Ecto neural progenitor cell (in vitro differentiated cells): Measurements from ENCODE around the gene DND1.
A peak's percentile ranks its signal among the peaks of the same experiment; 100 is the strongest.
"Not testable (repeated sequence)": the region's sequence is repeated elsewhere in the genome, so short reads cannot be mapped to it uniquely, and the experiment has no call there.

ENCODE experiments used
- DNase-seq: peaks from one replicate; pipeline ENCODE4 v3.0.0-alpha.2; 2018; ENCODE audit warnings: low spot score

Gene DND1

DNA sequence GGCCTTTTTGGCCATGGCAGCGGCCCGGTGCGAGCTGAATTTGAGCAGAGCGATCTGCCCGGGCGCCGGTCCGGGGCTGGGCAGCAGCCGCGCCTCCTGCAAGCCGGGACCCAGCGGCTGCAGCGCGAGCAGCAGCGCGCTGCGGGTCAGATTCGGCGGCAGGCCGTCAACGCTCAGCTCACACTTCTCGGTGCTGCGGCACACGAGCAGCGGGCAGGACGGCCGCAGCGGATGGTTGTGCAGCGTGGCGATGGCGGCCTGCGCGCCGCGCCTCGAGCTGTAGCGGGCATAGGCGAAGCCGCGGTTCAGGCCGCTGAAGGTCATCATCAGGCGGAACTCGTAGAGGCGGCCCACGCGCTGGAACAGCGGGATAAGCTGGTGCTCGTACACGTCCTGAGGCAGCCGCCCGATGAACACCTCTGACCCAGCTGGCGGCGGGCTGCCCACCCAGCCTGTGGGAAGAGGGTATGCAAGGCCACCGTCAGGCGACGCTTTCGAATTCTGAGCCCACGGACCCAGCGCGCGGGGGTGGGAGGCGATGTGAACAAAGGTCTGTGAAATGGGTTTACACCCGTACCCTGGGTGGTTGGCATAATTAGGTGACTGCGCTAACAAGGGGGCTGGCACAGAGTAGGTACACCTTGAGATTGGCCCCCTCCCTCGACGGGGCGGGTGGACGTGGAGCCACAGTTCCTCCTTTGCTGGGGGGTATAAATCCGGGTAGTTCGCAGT, 755 bp downstream of the DND1 start:
- peak; percentile 68 for DNase-seq

DNA sequence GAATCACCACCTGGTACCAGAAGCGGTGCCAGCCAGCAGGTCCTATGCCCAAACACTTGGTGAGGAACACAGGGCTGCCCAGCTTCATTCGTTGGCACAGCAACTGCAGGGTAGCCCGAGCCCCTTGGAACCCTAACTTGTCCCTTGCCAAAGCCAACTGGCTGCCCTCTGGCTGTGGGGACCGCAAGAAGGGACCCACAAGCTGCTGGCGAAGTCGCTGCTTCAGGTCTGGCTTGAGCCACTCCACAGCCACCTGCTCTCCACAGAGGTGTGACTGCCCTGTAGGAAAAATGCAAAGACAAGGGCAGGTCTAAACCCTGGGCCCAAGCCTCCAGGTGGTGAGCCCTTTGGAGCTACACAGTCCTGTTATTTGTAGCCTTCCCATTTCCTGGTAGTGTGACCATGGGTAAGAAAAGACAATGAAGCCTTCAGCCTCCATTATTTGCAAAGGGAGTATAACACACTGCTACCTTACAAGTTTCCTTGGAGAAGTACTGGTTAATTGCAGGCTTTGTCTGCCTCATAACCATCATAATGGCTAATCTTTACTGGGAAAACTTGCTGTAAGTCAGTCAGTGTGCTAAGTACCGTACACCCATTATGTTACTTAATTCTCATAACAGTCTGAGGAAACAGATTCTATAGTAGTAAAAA, 1.8 kb downstream of the DND1 start:
- no peak for DNase-seq

DNA sequence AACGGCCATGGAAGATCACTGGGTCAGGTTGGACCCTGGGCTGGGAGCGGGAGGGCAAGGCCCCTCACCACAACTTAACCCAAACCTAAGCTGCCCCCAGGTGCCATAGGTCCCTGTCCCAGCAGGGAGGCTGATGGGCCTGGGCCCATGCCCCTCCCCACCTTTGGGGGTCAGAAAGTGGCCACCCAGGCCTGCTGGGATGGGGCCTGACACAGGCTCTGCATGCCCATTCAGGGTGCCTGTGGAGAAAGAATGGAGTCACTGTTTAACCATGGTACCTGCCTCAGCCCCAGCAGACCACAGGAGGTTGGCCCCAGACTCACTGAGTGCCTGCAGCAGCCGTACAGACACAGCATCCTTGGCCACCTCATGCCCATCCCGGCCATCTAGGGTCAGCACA, 2.3 kb downstream of the DND1 start:
- DNase-seq, result not testable (repeated sequence)

DNA sequence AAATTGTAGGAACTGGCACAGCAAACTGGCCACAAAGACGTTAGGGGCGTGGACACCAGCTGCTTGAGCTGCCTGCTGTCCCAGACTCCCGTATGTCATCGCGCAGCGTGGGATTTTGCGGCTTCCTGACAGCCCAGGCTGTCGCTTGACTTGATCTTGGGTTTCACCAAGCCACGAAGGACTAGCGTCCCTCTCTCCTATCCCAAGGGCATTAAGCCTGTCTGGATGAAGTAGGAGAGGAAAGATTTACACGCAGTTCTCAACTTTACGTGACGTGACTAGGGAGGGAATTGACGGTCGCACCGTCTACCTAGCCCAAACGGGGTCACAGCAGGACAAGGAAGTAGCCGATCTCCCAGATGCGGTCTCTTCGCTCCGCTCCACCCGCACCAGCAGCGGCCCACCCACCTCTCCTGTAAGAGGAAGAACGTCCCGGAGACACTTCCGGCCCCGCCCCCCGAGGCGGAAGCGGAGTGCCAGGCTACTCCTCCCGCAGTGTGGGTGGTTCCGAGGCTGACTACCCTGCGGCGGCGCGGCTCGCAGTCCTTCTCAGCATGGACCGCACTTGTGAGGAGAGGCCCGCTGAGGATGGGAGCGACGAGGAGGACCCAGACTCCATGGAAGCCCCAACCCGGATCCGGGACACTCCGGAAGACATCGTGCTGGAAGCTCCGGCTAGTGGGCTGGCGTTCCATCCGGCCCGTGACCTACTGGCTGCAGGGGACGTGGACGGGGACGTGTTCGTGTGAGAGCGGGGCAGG, 8.8 kb downstream of the DND1 start, which contains the start of gene WDR55:
WDR55 (plus strand) TSS at position 546 of the 761 bp plus-strand sequence; CDS start at position 555, 9 bp downstream.
- DNase-seq, result peak; percentile 94

DNA sequence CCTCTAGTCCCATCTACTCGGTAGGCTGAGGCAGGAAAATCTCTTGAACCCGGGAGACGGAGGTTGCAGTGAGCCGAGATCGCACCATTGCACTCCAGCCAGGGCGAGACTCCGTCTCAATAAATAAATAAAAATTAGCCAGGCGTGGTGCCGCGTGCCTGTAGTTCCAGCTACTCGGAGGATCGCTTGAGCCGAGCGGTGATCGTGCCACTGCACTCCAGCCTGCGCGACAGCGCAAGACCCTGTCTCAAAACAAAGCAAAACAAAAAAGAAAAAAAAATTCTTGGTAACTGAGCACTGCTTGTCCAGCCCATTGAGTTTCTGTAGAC, 9.4 kb downstream of the DND1 start:
- DNase-seq, result no peak

DNA sequence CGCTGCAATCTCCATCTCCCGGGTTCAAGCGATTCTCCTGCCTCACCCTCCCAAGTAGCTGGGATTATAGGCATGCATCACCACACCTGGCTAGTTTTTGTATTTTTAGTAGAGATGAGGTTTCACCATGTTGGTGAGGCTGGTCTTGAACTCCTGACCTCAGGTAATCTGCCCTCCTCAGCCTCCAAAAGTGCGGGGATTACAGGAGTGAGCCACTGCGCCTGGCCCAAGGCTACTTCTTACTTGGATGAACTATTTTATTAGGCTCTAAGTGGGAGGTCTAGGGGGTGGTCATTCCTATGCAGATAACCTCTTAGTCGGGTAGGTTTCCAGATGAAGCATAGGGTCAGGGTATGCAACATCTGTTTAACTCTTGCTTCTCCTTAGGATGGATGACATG, 13.0 kb downstream of the DND1 start:
- not testable (repeated sequence) for DNase-seq

DNA sequence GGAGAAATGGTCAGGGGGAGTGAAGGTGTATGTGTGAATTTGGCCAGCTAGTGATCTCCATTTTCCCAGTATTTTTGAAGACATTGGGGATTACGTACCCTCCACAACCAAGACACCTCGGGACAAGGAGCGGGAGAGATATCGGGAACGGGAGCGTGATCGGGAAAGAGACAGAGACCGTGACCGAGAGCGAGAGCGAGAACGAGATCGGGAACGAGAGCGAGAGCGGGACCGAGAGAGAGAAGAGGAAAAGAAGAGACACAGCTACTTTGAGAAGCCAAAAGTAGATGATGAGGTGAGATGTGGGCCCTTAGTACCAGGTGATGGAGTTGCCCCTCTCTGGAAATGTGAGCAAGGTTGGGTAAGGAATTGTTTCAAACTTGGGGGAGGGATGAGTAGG, 14.5 kb downstream of the DND1 start:
- no peak for DNase-seq

DNA sequence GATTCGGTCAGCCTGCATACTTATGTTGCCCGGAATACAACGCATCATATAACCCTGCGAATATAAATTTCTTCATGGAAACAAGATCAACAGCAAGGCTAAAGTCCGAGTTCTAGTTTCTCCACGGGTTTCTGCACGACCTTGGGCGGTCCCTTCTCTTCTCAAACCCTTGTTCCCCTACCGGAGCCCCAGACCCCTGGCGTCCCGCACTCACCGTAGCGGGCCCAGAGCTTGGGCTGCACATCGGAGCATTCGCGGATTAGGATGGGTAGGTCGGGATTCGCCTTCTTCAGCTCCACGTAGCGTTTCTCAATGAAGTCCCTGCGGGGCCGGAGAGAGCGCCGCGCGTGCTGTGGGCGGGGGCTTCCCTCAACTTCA, 26.3 kb downstream of the DND1 start:
- DNase-seq, result no peak

DNA sequence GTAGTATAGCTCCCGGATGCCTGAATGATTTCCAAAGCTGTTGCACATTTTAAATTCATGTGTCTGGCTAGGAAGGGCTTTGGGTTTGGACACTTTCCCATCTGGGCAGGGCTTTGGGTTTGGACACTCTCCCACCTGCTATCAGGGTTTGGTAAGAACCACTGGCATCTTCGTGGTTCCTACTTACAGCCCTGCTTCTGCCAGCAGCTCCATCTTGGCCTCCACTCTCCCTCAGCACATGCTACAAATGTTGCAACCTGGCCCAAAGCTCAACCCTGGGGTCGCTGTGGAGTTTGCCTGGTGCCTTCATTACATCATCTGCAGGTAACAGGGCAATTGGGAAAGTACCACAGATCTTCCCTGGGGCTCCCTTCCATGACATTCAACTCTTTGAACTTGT, 30.7 kb downstream of the DND1 start:
- DNase-seq, result no peak

DNA sequence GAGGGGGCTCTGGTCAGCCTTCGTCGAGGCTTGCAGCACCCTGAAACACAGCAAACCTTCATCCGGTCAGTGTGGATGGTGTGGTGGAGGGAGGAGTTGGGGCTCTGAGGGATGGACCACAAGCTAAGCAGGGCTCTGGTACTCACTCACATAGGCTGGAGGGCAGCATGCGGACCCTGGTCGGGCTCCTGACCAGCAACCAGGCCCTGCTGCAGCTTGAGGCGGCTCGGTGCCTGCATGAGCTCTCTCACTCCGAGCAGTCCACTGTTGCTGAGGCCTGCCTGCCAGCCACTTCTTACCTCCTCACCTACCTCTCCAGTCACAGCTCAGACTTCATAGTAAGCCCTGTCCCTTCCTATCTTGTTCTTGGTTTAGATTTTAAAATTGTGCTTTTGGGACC, 31.7 kb downstream of the DND1 start:
- no peak for DNase-seq

DNA sequence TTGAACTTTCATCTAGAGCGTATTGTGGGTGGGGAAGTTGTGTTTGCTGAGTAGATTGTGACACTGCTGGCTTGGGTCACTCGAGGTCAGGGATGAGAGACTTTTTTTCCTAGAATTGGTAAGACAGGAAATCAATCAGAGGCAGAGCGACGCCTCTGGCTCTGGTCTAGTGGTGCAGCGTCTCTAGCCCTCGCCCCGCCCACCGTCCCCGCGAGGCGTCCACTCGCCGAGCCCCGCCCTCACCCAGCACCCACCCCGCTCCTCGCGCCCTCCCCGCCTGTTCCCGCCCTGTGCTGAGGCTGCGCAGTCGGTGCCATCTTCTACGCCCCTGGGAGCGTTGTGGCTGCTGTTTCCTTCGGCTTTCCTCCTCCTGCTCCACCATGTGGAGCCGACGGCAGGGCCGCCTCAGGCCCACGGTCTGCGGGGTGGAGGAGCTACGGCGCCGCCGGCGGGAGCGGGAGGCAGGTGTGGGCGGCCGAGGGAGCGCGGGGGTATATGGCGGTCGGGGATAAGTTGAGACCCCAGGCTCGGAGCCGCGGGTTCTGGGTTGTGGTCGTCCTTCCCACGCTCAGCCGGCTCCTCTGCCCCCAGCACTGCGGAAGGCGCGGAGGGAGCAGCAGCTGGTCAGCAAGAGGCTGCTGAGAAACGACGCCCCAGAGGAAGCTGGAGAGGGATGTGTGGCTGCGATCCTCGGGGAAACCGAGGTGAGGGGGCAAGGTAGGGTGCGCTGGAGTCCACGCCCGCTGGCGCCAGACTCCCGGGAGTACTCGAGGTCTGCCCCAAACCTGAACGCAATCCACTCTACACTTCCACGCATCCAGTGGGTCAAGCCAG, 34.0 kb downstream of the DND1 start, which contains the start of gene TMCO6:
TMCO6 (plus strand) TSS at position 304 of the 834 bp plus-strand sequence; CDS start at position 381, 77 bp downstream.
- peak; percentile 97 for DNase-seq

DNA sequence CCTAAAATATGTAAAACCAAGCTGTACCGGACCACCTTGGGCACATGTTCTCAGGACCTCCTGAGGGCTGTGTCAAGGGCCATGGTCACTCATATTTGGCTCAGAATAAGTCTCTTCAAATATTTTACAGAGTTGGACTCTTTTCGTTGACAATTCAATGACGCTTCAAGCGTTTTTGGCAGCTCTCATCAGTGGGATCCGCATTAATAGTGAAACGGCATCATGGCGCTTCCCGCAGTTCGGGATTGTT, 34.6 kb downstream of the DND1 start:
- DNase-seq, result not testable (repeated sequence)

DNA sequence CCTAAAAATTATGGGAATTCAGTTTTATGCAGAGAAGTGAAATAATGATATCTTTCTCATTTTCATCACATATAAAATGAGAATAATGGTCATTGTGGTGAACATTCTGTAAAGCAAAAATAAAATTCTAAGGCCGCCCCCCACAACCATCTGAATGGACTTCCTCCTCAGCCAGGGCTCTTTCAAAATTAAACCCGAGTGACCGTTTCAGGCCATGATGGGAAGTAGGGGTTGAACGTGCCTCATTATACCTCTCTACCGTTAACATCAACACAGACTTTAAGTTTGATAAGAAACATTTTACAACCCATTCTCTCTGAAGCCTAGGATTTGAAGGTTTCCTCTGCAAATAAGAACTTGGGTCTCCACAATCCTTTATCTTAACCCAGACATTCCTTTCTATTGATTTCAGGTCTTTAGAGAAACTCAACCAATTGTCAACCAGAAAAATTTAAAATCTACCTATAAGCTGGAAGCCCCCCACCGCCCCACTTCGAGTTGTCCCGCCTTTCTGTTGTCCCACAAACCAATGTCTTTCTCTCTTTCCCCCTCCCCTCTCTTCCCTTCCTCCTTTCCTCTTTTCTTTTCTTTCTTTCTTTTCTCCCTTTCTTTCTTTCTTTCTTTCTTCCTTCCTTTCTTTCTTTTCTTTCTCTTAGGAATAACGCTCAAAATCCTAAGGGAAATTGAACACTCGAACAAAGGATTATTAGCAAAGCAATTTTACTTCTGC, 35.8 kb downstream of the DND1 start:
- DNase-seq, result no peak

DNA sequence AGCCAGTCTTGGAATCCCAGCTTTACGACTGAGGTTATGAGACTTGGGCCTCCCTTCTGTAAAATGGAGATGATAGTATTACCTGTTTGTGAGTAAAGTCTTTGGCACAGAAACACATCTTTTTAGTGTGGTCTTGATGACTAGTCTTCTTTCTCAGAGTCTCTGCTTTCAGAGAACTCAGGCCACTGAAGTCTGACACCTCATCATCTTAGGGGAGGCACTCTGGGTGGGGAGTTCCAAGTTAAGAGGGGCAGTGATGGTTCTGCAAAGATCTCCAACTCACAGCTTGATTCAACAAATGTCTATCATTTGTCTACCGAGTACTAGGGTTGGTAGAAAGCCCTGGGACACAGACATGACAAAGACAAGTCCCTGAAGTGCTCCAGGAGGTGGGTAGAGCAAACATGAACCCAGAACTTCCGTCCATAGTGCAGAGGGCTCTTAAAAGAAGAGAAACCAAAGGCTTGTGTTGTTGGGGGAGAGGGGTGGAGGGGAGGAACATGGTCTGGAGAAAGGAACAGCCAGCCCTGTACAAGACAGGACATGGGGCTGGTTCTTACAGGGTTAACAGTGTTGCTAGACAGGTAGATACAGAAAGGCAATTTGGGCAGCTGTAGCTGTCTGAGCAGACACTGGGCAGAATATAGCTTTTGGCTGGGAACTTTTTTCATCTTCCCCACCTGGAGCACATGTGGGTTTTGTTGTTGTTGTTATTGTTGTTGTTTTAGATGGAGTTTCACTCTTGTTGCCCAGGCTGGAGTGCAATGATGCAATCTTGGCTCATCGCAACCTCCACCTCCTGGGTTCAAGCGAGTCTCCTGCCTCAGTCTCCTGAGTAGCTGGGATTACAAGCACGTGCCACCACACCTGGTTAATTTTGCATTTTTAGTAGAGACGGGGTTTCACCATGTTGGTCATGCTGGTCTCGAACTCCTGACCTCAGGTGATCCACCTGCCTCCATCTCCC, 37.8 kb downstream of the DND1 start:
- no peak for DNase-seq

DNA sequence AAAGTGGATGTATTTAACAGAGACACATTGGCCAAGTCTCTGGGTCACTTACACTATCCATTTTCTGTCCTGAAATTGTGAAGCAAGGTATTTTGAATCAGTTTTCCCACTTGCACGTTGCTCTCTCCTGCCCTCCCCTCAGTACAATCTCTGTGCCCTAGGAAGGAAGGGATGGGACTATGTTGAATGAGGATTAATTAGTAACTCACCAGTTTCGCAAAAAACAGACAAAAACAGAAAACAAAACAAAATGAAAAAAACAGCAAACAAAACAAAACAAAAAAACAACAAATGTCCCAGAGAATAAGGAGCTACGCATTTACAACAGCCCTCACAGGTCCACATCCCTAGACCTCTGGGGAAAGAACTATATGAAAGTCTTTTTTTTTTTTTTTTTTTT, 39.3 kb downstream of the DND1 start:
- no peak for DNase-seq

DNA sequence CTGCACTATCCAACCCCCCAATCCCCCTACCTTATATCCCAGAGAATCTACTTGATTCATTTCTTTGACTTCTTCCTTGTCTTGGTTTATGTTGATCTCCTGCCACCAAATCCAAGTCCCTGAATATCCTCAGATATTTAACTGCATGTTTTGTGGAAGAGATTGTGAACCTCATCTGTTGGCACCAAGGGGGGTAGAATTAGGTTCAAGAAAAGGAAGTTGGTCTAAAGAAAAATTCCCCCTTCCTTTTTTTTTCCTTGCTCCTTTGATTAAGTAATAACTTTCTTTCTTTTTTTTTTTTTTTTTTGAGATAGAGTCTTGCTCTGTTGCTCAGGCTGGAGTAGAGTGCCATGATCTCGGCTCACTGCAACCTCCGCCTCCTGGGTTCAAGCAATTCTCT, 39.9 kb downstream of the DND1 start:
- DNase-seq, result no peak

DNA sequence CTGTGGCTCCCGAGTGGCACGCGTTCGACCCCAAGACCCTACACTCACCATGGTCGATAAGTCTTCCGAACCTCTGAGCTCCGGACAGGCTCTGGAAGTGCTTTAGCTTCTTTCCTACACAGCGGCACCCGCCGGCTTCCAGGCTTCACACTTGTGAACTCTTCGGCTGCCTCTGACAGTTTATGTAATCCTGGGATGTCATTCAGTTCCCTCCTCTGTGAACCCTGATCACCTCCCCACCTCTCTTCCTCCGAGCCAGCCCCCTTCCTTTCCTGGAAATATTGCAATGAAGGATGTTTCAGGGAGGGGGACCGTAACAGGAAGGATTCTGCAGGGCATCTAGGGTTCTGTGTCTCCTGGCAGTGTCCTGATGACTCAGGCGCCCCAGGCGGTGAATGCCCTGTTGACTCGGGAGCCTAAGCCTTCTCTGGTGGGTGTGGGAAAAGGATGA, 40.3 kb downstream of the DND1 start, which contains the start of gene CD14:
CD14 (minus strand) TSS at position 155 of the 451 bp plus-strand sequence; CDS start at position 51, 104 bp downstream.
- DNase-seq, result no peak

DNA sequence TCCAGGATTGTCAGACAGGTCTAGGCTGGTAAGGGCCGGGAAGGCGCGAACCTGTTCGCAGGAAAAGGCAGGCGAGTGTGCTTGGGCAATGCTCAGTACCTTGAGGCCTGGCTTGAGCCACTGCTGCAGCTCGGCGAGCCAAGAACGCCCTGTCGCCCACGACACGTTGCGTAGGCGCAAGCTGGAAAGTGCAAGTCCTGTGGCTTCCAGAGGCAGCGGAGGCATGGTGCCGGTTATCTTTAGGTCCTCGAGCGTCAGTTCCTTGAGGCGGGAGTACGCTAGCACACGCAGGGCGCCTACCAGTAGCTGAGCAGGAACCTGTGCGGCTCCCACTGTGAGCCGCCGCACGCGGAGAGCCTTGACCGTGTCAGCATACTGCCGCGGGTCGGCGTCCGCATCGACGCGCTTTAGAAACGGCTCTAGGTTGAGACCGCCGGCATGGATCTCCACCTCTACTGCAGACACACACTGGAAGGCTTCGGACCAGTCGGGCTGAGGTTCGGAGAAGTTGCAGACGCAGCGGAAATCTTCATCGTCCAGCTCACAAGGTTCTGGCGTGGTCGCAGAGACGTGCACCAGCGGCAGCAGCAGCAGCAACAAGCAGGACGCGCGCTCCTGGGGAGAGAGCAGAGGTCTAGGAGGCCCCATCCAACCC, 40.9 kb downstream of the DND1 start:
- DNase-seq, result no peak

DNA sequence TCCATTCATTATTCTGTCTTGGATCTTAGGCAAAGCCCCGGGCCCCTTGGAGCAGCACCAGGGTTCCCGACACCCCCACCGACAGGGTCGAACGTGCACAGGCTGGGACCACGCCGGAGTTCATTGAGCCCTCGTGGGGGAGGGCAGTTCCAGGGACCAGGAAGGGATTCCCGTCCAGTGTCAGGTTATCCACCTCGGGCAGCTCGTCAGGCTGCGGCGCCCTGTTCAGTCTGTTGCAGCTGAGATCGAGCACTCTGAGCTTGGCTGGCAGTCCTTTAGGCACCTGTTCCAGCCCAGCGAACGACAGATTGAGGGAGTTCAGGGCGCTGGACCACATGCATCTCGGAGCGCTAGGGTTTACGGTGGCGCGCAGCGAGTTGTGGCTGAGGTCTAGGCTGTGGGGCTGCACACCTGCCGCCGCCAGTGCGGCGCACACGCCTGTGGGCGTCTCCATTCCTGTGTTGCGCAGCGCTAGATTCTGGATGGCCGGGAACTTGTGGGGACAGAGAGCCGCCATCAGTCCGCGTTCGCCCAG, 41.5 kb downstream of the DND1 start:
- DNase-seq, result no peak

DNA sequence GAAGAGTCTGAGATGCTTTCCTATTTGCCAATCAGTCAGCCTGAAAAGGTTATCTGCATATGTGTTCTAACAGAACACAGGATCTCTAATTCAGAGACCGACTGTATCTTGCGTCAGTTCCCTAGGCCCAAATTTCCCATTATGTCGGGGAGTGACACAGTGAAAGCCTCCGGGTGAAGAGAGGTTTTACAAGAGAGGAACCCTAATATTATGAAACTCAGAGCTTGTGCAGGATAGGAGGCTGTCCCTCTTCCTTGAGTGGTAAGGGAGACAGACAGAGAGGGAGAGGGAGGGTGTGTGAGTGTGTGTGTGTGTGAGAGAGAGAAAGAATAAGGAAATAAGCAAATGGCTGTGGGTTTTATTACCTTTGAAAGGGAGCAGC, 42.3 kb downstream of the DND1 start:
- no peak for DNase-seq
